ENCODE results near the gene SGIP1.
"Not testable (repeated sequence)": the region's sequence is repeated elsewhere in the genome, so short reads cannot be mapped to it uniquely, and the experiment has no call there.

SGIP1 gene

DNA sequence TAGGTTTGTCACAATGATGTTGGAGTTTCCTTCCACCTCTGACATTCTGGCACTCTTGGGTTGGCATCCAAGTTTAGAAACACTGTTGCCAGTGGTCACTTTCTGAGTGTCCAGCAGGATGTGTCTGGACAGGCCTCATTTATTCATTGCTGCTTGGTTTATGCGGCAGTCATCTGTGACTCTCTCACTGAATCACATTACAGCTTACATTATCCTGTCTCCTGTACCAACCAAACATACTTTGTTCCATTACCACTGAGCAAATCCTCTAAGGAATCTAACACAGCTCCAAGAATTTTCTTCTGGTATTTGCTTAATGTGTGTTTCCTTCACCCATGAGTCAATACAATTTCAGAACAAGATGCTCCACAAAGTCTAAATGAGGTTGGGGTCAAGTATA, 19.9 kb downstream of the SGIP1 start:
- no peak for DNase-seq (ENCODE audit: low spot score)

DNA sequence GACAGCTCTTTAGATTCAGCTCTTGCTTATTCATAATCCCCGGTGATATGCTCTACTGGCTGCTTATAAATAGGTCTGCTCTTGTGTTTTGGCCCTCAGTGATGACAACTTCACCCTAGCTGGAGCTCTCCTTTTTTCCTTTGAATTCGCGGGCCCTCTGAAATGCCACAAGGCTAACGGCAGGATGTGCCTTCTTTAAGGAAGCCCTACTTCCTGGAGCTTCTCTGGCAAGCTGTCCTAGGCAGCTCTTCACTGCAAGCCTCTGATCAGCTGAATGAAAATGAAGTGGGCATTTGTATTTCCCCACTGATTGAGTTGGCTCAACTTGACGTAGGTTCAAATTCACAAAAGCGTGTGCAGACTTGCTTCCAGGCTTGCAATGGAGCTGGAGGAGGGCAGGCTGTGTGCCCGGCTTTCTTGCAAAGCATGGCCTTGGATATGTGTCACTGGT, 22.2 kb downstream of the SGIP1 start:
- DNase-seq (ENCODE audit: low spot score) = no peak

DNA sequence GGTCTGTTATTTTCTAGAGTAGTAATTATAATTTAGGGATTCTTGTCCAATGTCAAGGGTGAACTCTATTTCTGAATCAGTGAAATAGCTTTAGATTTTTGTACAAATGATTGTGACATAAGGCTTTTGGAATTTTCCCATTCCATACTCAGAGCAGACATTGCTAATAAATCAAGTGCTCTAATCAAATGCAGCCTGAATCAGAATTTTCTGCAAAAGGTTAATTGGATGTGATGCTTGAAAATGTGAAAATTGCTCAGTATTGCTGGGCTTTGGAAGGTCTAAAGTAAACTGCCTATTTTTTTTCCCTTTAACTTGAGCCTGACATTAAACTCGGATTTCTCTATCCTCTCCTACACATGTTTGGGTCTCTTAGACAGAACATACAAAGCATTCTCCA, 23.2 kb downstream of the SGIP1 start:
- no peak for DNase-seq (ENCODE audit: low spot score)

DNA sequence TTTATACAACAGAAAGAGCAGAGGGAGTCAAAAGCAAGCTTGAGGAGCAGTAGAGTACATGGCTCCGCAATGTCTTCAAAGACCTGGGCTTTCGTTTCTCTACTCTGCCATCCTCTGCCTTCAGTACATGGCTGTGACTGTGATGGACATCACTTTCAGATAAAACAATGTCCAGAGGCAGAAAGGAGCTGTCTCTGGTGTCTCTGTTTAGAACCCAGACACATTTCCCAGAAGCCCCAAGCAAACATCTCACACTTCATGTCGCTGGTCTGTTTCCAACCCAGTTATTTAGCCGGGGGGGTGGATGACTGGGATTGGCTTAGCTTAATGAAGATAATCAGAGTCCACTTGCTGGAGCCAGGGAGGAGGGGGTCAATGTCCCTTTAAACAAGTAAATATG, 25.6 kb downstream of the SGIP1 start:
- no peak for DNase-seq (ENCODE audit: low spot score)

DNA sequence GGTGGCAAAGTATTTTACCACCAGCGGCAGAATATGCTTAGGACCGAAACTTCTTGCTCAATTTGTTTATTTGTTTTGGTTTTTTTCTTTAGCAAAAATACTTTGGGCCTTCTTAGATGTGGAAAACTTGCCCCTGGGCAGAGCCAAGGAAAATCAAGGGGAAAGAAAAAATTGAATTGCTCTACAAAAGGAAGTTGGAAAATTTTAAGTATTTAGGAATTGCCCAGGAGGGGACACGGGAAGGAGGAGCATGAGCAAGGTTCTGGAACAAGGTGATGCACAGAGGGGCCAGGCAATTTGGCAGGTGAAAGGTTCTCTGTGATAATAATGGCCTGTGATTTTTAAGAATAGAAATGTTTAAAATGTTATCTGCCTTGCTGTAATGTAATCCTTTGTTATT, 28.6 kb downstream of the SGIP1 start:
- no peak for DNase-seq (ENCODE audit: low spot score)

DNA sequence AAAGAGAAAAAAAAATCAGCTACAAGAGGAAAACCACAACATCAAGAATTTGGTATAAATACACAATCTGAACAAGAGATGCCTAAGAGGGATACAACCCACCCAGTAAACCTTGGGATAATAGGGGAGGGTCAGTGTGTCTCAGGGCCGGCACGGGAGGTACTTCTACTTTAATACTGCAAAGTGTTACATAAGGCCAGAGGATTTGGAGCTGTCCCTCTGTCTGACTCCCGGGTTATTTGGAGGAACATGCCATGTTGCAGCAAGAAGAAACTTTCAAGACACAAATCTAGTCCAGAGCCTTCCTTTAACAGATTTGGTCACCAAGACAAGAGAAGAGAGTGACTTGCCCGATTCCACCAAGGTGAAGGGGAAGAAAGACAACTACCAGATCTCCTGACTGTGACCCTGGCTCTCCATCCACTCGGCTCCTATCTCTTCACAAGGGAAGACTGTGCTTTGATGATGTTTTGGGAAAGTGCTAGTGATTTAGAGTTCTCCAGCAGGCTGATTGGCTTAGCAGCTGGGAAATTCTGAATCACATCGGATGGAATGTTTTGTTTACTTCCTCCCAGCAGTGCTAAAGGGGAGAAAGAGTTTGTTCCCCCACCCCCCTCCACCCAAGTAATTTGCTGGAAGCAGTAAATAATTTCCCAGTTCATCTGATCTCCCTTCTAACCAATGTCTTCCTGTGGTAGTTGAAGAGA, 29.3 kb downstream of the SGIP1 start:
- DNase-seq (ENCODE audit: low spot score) = no peak

DNA sequence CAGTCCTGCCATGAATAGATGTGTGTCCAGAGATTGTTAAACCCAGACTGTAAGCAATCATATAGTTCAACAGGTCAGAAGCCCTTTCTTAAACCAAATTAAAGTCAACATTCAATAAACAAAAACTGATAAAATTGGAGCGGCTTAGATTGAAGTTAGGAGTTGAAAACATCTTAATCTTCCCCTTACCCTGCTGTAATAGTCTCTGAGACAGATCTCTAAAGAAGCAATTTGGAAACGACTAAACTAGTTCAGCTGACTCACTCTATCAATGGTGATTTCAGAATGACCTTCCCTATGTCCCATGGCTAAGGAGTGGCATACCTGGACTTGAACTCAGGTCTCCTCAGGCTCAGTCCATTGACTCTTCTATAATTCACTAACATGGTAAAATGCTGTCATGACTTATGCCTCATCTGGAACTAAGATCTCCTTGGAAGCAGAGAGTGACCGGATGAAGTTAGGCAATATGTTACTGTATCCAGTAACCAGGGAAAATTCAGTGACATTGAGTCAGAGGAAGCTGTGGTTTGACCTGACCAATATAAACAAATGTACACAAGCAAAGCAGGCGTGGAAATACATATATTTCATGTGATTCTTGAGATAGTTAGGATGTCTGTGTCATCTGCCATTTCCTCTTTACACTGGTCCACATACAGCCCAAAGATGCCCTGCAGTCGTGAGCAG, 30.1 kb downstream of the SGIP1 start:
- no peak for DNase-seq (ENCODE audit: low spot score)

DNA sequence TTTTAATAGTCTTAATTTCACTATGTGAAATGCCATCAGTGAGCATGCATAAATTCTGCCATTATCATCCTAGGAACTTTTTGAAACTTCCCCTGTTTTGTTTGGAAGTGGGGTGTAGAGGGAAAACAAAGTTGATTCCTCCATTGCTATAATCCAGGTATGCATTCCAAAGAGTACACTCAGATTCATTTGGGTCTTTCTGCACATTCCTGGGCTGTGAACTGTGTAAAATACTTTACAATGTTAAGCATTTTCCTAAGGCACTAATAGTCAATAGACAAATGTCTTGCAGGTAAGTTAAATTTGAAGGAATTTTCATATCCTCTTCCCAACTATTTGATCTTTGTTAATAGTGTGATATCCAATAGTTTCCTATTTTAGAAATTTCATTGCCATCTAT, 36.2 kb downstream of the SGIP1 start:
- DNase-seq (ENCODE audit: low spot score) = no peak

DNA sequence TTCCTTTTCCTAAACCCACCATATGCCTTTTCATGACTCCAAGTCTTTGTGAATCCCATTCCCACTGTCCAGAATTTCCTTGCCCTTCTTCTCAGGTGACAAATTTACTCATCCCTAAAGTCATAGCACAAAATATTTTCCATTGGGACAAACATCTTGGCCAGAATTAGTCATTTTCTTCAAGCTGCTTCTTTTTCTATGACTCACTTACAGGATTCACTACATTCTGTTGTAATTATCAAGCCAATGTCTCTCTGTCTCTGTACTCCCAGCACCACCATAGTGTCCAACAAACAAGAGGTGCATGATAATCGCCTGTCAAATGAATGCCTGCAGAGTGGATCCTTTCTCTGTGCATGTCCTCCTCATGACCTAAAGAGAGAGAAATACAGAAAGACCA, 37.8 kb downstream of the SGIP1 start:
- no peak for DNase-seq (ENCODE audit: low spot score)

DNA sequence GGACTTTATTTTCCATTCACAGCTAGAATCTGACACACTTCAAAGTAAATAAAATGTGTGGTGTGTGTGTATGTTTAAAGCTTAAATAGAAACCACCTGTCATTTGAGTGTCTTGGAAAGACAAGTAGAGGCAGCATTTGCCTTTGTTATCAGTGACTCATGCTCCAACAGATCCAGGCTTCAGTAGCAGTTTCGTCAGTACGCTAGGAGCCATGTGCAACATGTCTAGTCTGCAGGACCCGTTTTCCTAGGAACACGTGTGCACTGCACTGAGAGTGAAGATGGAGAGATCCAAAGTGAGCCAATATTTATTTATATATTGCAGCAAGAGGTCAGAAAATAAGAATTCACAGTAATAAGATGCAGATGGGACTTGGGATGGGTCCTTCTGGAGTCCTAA, 41.8 kb downstream of the SGIP1 start:
- DNase-seq (ENCODE audit: low spot score) = no peak

- DNase-seq (ENCODE audit: low spot score) = no peak
Observed at GRCh38 chr1:66576645-66577044, 42.7 kb downstream of the SGIP1 start.

DNA sequence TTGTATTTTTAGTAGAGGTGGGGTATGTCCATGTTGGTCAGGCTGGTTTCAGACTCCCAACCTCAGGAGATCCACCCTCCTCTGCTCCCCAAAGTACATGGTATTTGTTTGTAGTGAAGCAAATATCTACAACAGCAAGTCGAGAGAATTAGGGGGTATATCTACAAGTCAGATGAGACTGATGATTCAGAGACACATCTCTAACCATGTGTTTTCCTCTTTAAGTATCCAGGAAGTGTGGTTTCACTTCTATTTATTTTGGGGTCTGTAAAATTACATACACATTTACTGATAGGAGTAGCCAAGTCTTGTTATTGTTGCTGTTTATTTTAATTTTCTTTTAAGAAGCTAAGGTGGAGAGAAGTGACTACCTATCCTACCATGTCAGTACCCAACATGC, 44.9 kb downstream of the SGIP1 start:
- no peak for DNase-seq (ENCODE audit: low spot score)

DNA sequence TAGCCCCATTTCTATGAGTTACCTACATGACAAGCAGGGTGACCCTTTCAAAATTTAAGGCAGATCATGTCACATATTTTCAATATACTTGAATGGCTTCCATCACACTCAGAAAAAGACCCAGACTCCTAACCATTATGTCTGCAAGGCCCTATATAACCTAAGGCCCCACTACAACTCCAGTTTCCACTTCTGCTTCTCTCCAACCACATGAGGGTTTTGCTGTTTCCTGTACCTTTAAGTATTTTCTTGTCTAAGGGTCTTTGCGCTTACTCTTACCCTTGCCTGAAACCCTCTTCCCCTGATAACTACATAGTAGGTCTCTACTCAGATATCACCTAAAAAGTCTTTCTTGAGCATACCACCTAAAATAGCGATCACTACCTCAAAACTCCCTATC, 46.1 kb downstream of the SGIP1 start:
- DNase-seq (ENCODE audit: low spot score) = no peak

GRCh38 chr1:66583021-66583420, 49.1 kb downstream of the SGIP1 start:
- no peak for DNase-seq (ENCODE audit: low spot score)

GRCh38 chr1:66585002-66585401, 51.0 kb downstream of the SGIP1 start:
- no peak for DNase-seq (ENCODE audit: low spot score)

DNA sequence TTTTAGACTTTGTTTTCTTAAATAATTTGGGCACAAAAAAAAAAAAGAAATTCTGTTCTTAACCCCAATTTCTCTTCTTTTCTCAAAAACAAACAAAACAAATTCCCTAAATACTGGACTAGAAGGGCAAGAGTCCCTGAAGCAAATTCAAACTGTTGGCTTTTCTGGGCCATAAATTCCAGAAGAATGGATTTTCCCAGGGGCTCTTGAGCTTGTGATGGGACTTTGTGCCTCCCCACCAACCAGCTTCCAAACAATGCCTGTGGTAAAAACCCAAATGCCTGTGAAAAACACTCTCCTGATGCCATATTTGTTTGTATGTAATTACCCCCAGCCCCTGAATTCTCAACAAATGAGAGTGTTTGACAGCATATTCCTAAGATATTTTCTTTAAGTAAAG, 55.4 kb downstream of the SGIP1 start:
- DNase-seq (ENCODE audit: low spot score) = no peak

DNA sequence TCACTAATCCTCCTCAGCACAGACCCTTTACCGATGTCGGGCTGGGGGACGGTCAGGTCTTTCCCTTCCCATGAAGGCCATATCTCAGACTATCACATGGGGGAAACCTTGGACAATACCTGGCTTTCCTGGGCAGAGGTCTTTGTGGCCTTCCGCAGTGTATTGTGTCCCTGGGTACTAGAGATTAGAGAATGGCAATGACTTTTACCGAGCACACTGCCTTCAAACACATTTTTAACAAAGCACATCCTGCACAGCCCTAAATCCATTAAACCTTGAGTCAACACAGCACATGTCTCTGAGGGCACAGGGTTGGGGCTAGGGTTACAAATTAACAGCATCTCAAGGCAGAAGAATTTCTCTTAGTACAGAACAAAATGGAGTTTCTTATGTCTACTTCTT, 58.2 kb downstream of the SGIP1 start:
- not testable (repeated sequence) for DNase-seq (ENCODE audit: low spot score)

DNA sequence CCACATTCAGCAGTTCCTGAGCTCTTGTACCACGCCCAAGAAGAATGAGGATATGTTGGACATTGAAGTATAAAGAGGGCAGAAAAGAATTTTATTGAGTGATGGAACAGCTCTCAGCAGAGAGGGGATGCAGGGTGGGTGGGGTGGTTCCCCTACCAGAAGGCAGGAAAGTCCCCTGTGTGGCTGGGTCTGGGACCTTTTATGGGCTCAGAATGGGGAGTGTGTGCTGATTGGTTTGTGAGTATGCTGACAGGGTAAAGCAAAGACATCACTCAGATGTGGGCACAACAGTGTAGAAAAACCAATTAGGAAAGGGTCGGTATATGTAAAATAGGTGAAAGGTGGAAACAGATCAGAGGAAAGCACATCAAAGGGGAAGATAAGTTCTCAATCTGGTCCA, 62.2 kb downstream of the SGIP1 start:
- DNase-seq (ENCODE audit: low spot score) = no peak

GRCh38 chr1:66597500-66597899, 63.5 kb downstream of the SGIP1 start:
- no peak for DNase-seq (ENCODE audit: low spot score)

DNA sequence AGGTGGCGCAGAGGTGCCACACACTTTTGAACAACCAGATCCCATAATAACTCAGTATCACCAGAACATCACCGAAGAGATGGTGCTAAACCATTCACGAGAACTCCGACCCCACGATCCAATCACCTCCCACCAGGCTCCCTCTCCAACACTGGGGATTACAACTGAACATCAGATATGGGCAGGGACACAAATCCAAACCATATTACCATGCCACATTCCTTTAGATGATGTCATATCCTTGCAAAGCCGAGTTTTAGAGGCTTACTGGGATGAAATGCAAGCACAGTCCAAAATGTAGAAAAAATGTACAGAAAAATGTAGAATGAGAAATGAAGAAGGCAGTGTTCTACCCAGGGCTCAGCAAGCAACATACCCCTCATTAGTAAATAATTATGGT, 64.7 kb downstream of the SGIP1 start:
- no peak for DNase-seq (ENCODE audit: low spot score)

DNA sequence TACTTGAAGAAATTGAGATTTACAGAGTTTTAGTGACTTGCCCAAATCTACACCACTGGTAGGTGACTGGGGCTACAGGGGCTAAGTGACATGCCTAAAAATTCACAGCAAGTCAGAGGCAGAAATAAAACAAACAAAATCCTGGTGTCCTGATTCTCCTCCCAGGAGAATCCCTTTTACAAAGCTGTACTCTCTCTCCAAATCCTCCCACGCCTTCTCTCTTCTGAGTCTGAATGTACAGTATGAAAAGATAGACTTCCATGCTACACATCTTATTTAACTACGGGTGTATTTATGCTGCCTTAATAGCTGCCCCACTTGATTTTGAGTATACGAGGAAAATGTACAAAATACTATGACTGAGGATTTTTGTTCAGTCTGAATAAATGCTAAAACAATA, 65.4 kb downstream of the SGIP1 start:
- no peak for DNase-seq (ENCODE audit: low spot score)

DNA sequence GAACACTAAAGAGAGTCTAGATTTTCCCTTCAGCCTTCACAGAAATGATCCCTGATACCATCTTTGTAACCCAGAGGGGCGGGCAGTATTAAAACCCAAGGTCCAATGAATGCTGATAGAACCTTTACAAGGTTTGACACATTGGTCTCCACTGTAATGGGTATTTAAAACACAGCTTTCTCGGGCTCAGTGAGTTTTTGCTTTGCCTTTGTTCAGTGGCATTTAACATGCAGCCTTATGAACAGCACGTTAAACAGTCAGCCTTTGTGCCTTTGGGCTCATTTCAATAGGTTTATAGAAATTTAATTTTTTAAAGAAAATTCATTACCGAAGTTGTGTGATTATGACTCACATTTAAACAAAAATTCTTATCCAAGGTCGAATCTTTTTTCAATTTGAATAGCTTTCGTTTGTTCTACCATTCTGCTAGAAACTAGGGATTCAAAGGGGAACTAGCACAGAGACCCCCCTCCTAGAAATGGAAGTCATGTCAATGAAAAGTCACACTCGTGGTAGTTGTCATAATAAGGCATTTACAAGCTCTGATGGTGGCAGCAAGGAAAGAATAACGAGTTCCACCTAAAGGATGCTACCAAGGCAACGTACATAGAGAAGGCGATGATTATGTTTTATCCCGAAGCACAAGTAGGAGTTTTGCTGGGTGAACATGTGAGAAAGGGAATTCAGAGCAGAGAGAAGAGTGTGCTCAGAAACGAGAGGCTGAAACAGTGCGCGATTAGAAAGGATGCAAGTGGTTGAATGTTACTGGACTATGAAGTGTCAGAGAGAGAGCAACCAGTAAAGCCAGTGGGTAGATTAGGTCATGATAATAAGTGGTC, 66.2 kb downstream of the SGIP1 start:
- no peak for DNase-seq (ENCODE audit: low spot score)

DNA sequence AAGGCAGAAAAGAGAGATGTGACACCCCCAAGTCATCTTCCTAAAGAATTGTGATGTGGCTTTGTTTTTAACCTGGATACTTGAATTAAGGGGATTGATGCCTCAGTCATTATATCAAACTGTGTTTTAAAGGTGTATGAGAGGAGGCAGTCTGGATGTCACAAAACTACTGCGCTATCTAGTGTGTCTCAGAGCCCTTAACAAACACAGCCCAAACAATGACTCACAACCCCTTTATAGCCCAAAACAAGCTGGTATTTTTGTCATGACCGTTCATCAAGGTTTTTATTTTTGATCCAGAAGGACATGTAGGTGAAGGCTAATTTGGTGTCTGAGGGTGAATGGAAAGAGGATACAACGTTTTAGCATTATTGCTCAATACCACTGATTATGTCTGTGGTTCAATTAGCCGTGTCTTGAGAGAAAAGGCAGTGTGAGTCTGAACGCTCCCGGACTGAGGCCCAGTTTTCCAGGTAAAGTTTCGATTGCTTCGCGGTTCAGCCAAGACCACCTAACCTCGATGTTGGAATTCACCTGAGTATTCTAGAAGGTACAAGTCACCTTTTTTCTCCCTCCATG, 71.6 kb downstream of the SGIP1 start:
- no peak for DNase-seq (ENCODE audit: low spot score)

Data from CD4-positive, alpha-beta T cell treated with Interleukin-6 at 100 ng/mL for 8 hours (primary cell).